PC-3 (cell line): ENCODE data around the gene SMIM28. TPM values are rescaled to one million over a fixed set of nuclear protein-coding genes. Genes with fewer than 3 reads are reported as not detected.

Source experiments
- ATAC-seq: fragments of 200-7000 bp; cut with Tn5 transposase; 2 replicates; pipeline ENCODE4 v1.9.1; 2020; ENCODE audit warnings: mild to moderate bottlenecking, moderate library complexity
- BruUV-seq: library from RNA; stranded (reverse); fragments of 400-500 nt; replicated peaks from 2 replicates; lab custom pipeline; 2021; lab: Mats Ljungman, UMichigan
- CTCF ChIA-PET: fragments of 300-600 bp; sonication (Branson Sonifier 250); formaldehyde crosslinking; loops from one replicate; lab custom pipeline; 2022; ENCODE audit warnings: antibody characterized with exemption; lab: Charles Lee
- POLR2A ChIA-PET: fragments of 300-600 bp; sonication (Branson Sonifier 250); formaldehyde crosslinking; loops from one replicate; lab custom pipeline; 2022; ENCODE audit warnings: antibody characterized with exemption; ENCODE audit not compliant: unreplicated experiment; lab: Charles Lee
- DNase-seq: peaks from one replicate; pipeline ENCODE4 v3.0.0-alpha.2; 2015
- H2AFZ ChIP-seq: fragments of 300-600 bp; sonication (generic); 2 replicates; pipeline ENCODE4 v1.6.0; 2016; ENCODE audit warnings: antibody characterized with exemption, low read length
- H3F3A ChIP-seq: fragments of 300-600 bp; sonication (generic); one replicate; pipeline ENCODE4 v1.6.0; 2017; ENCODE audit warnings: antibody characterized with exemption, low read length, control low read depth, mild to moderate bottlenecking; ENCODE audit not compliant: unreplicated experiment
- H3K27ac ChIP-seq: fragments of 300-600 bp; sonication (generic); 2 replicates; pipeline ENCODE4 v1.5.1; 2016; ENCODE audit warnings: mild to moderate bottlenecking, low read length
- H3K27me3 ChIP-seq: fragments of 300-600 bp; sonication (generic); 2 replicates; pipeline ENCODE4 v1.6.1; 2016; ENCODE audit warnings: low read length, mixed read lengths
- H3K36me3 ChIP-seq: fragments of 300-600 bp; sonication (generic); 2 replicates; pipeline ENCODE4 v1.6.1; 2016; ENCODE audit warnings: low read depth, mixed run types, low read length, mixed read lengths
- H3K4me1 ChIP-seq: fragments of 300-600 bp; sonication (generic); 2 replicates; pipeline ENCODE4 v1.5.1; 2016; ENCODE audit warnings: low read length; ENCODE audit not compliant: insufficient read depth
- H3K4me2 ChIP-seq: fragments of 300-600 bp; sonication (generic); 2 replicates; pipeline ENCODE4 v1.6.0; 2016; ENCODE audit warnings: low read length
- H3K4me3 ChIP-seq: fragments of 300-600 bp; sonication (generic); 2 replicates; pipeline ENCODE4 v1.5.1; 2016; ENCODE audit warnings: mild to moderate bottlenecking, low read length, mixed read lengths
- H3K79me2 ChIP-seq: fragments of 300-600 bp; sonication (generic); 2 replicates; pipeline ENCODE4 v1.6.1; 2017; ENCODE audit warnings: low read length, mixed read lengths
- H3K9ac ChIP-seq: fragments of 300-600 bp; sonication (generic); 2 replicates; pipeline ENCODE4 v1.6.0; 2016; ENCODE audit warnings: mild to moderate bottlenecking, low read length
- H3K9me2 ChIP-seq: fragments of 300-600 bp; sonication (generic); replicated peaks from 2 replicates; pipeline ENCODE4 v1.6.1; 2016; ENCODE audit warnings: mixed run types, low read length, mixed read lengths
- H3K9me3 ChIP-seq: fragments of 300-600 bp; sonication (generic); 2 replicates; pipeline ENCODE4 v1.6.1; 2016; ENCODE audit warnings: low read length, mixed read lengths
- H4K20me1 ChIP-seq: fragments of 300-600 bp; sonication (generic); 2 replicates; pipeline ENCODE4 v1.6.1; 2016; ENCODE audit warnings: low read length, mixed read lengths
- EZH2 ChIP-seq: fragments of 300-600 bp; sonication (generic); IDR thresholded peaks from one replicate; pipeline ENCODE4 v1.6.1; 2017; ENCODE audit warnings: antibody characterized with exemption, mild to moderate bottlenecking, low read length; ENCODE audit not compliant: unreplicated experiment
- EZH2phosphoT487 ChIP-seq: fragments of 300-600 bp; sonication (generic); IDR thresholded peaks from 2 replicates; pipeline ENCODE4 v1.6.1; 2018; ENCODE audit warnings: mild to moderate bottlenecking, antibody characterized with exemption, low read length, borderline replicate concordance
- intact Hi-C: fragments of 100-400 bp; cut with micrococcal nuclease; formaldehyde crosslinking; loops from 2 replicates; pipeline ENCODE4 v1.9.0; 2023
- total RNA-seq: library from RNA; depleted of rRNA; stranded (reverse); fragments of >200 nt; gene quantifications from 2 replicates; pipeline ENCODE4 v1.2.3, GENCODE V29; 2014; rRNA removed
- TF ChIP-seq, protein P1 (sequence below): fragments of 300-600 bp; sonication (generic); conservative IDR thresholded peaks from 2 replicates; pipeline ENCODE4 v1.5.1; 2017; ENCODE audit warnings: antibody characterized with exemption, low read depth, mild to moderate bottlenecking, low read length

The SMIM28 gene
- total RNA-seq, 1 experiment from 2014 or later = not detected

- no peaks in the 10 kb centered on the region for H3K36me3 ChIP-seq
- no peaks in the 10 kb centered on the region for H3K9me2 ChIP-seq
- no peaks in the 10 kb centered on the region for H3K27me3 ChIP-seq
- intact Hi-C loops = no loop called here
- no peaks in the 10 kb centered on the region for H3K79me2 ChIP-seq
- DNase-seq = no peak
- no TSS peak for BruUV-seq
- no peak overlapping the region for H3K4me2 ChIP-seq
- TF ChIP-seq EZH2 = no peak
- TF ChIP-seq, protein P1, sequence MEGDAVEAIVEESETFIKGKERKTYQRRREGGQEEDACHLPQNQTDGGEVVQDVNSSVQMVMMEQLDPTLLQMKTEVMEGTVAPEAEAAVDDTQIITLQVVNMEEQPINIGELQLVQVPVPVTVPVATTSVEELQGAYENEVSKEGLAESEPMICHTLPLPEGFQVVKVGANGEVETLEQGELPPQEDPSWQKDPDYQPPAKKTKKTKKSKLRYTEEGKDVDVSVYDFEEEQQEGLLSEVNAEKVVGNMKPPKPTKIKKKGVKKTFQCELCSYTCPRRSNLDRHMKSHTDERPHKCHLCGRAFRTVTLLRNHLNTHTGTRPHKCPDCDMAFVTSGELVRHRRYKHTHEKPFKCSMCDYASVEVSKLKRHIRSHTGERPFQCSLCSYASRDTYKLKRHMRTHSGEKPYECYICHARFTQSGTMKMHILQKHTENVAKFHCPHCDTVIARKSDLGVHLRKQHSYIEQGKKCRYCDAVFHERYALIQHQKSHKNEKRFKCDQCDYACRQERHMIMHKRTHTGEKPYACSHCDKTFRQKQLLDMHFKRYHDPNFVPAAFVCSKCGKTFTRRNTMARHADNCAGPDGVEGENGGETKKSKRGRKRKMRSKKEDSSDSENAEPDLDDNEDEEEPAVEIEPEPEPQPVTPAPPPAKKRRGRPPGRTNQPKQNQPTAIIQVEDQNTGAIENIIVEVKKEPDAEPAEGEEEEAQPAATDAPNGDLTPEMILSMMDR = no peak
- no peak for TF ChIP-seq EZH2phosphoT487
- no peaks in the 10 kb centered on the region for H3K9me3 ChIP-seq
- H3K4me1 ChIP-seq = no peaks in the 10 kb centered on the region
- no peaks in the 10 kb centered on the region for H3F3A ChIP-seq
- ATAC-seq = no peak
- CTCF ChIA-PET = no interaction called here
- POLR2A ChIA-PET = no interaction called here
- no peaks in the 10 kb centered on the region for H4K20me1 ChIP-seq
- no peak overlapping the region for H3K9ac ChIP-seq
- H3K4me3 ChIP-seq = no peak overlapping the region
- H3K27ac ChIP-seq = no peak overlapping the region
- H2AFZ ChIP-seq = no peak overlapping the region
These were observed 54.3 kb downstream of the SMIM28 start for GRCh38 chr6:138432063-138432356.

Other genes starting within 250 kb of the SMIM28 start
- 7.8 and 8.8 TPM in 2 replicates for gene ARFGEF3, start 216.0 kb upstream of the SMIM28 start, total RNA-seq
- not detected in 2 replicates for gene PBOV1, start 159.4 kb upstream of the SMIM28 start, total RNA-seq
- 58.9 and 74.6 TPM in 2 replicates for gene HEBP2, start 26.3 kb downstream of the SMIM28 start, total RNA-seq
- gene NHSL1, start 121.6 kb downstream of the SMIM28 start, total RNA-seq = 4.8 and 6.1 TPM in 2 replicates